Spleen (tissue), 11 donors: ENCODE measurements around the gene DNAI2. TPM values are rescaled to one million over a fixed set of nuclear protein-coding genes. Genes with fewer than 3 reads are reported as not detected.

Source experiments
- DNase-seq: peaks from one replicate; pipeline ENCODE4 v3.0.0-alpha.2; 2020
- H3K27ac ChIP-seq, 8 donors: fragments of 200-600 bp; sonication (generic) in 7 of 8; 1 replicate in 4 of 8; 2 replicates in 4 of 8; pipeline versions ENCODE4 v1.5.0 to v1.8.0; 2016 to 2021; ENCODE audit warnings: inconsistent platforms in 4 of 8, mild to moderate bottlenecking in 4 of 8, moderate library complexity in 1 of 8
- H3K27me3 ChIP-seq, 7 donors: fragments of 200-600 bp; sonication (generic) in 6 of 7; replicated peaks in 1 of 7; 1 replicate in 4 of 7; 2 replicates in 3 of 7; pipeline versions ENCODE4 v1.5.0 to v1.8.0; 2016 to 2021; ENCODE audit warnings: inconsistent platforms in 3 of 7, mild to moderate bottlenecking in 1 of 7
- H3K36me3 ChIP-seq, 6 donors: fragments of 200-600 bp; sonication (generic) in 5 of 6; 1 replicate in 4 of 6; 2 replicates in 2 of 6; pipeline versions ENCODE4 v1.5.0 to v1.8.0; 2016 to 2021; ENCODE audit warnings: inconsistent platforms in 2 of 6
- H3K4me1 ChIP-seq, 6 donors: fragments of 200-600 bp; sonication (generic) in 5 of 6; 1 replicate in 3 of 6; 2 replicates in 3 of 6; pipeline versions ENCODE4 v1.5.0 to v1.8.0; 2016 to 2021; ENCODE audit warnings: inconsistent platforms in 3 of 6
- H3K4me3 ChIP-seq, 8 donors: fragments of 200-600 bp; sonication (generic) in 7 of 8; 1 replicate in 4 of 8; 2 replicates in 4 of 8; pipeline versions ENCODE4 v1.5.0 to v1.8.0; 2016 to 2021; ENCODE audit warnings: inconsistent platforms in 4 of 8, mild to moderate bottlenecking in 4 of 8, moderate library complexity in 2 of 8
- H3K9me3 ChIP-seq, 8 donors: fragments of 200-600 bp; sonication (generic) in 7 of 8; 1 replicate in 4 of 8; 2 replicates in 4 of 8; pipeline versions ENCODE4 v1.5.0 to v1.8.0; 2016 to 2021; ENCODE audit warnings: inconsistent platforms in 4 of 8
- POLR2A ChIP-seq, 3 donors: fragments of 450-650 bp; IDR thresholded peaks; one replicate each; pipeline ENCODE4 v1.5.1; 2017; ENCODE audit warnings: antibody characterized with exemption in 3 of 3, mild to moderate bottlenecking in 1 of 3
- POLR2AphosphoS5 ChIP-seq, 3 donors: sonication (generic); formaldehyde crosslinking; IDR thresholded peaks; one replicate each; pipeline ENCODE4 v1.5.1; 2017; ENCODE audit warnings: antibody characterized with exemption in 3 of 3
- WGBS, 5 donors: extraction: QIAGEN DNeasy Blood & Tissue Kit in 3 of 5; methylation state at CpG; one replicate each; pipeline versions ENCODE4 v1.1.5 to v1.1.7; 2013 to 2018; 5-methylcytosine and 5-hydroxymethylcytosine counted together
- intact Hi-C: fragments of 100-400 bp; cut with DNase I; formaldehyde crosslinking; loops from one replicate; pipeline ENCODE4 v1.15.0; 2023; ENCODE audit warnings: low total_unique reads
- polyA plus RNA-seq, 3 donors: library from polyadenylated mRNA; stranded (reverse); fragments of 200-250 nt; gene quantifications; one replicate each; pipeline ENCODE4 v1.2.1, GENCODE V29; 2013
- total RNA-seq, 7 donors: library from RNA; depleted of rRNA in 3 of 7; stranded (reverse); fragments of >200 nt in 3 of 7; fragmentation: NEBNext Ultra II Directional in 4 of 7; extraction: Animal tissue kit (Norgen Biotek cat#: 25700) in 4 of 7; gene quantifications; one replicate each; pipeline versions ENCODE4 v1.1.0 to v1.2.1, GENCODE V29; 2016 to 2021
- TF ChIP-seq, protein P1 (sequence below), 11 experiments: fragments of 200-600 bp in 7 of 11; fragments of 450-650 bp in 4 of 11; sonication (generic) in 4 of 11; IDR thresholded peaks in 8 of 11; conservative IDR thresholded peaks in 3 of 11; 1 replicate in 7 of 11; 2 replicates in 4 of 11; pipeline versions ENCODE4 v1.4.0 to v1.8.0; 2016 to 2021; ENCODE audit warnings: antibody characterized with exemption in 11 of 11, inconsistent platforms in 4 of 11, mild to moderate bottlenecking in 1 of 11
- donor health status: healthy with polysubstance abuse.
- donor health status: DM: no; HTN: no; CAD: no; lungs with moderate emphysema.
- donor health status: DM: no; HTN: no; CAD: no.
- donor health status: Bipolar disorder and iron deficiency.
- donor health status: healthy.
- donor health status: DM: no; HTN: no; CAD: no.
- donor health status: DM: yes; HTN: yes; CAD: no.

Gene DNAI2
- total and polyA plus RNA-seq, 10 donors, result 0.23 to 0.72 (median 0.35) TPM; not detected in 5

DNA sequence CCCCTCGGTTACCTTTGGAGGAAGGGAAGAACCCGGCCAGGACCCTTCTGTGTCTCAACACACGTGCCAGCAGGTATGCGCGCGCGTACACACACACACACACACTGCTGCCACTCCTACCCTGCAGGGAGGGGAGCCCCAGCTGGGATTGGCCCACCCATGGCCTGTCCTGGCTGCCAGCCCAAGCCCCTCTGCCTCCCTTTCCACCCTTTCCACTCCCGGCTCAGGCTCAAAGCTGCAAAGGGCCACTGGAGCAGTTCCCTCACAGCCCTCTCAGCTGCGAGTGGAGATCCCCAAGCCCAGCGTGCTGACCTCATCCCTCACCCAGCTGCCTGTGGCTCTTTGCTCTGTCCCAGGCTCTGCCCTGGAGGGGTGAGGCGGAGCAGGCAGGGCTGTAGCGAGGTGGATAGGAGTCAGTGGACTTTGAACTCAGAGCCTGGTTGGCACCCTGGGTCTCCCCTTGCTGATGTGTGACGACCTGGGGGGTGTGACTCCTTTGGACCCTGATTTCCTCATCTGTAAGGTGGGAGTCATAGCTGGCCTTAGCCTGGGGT is 66.5 kb downstream of the DNAI2 start:
- TF ChIP-seq, protein P1, sequence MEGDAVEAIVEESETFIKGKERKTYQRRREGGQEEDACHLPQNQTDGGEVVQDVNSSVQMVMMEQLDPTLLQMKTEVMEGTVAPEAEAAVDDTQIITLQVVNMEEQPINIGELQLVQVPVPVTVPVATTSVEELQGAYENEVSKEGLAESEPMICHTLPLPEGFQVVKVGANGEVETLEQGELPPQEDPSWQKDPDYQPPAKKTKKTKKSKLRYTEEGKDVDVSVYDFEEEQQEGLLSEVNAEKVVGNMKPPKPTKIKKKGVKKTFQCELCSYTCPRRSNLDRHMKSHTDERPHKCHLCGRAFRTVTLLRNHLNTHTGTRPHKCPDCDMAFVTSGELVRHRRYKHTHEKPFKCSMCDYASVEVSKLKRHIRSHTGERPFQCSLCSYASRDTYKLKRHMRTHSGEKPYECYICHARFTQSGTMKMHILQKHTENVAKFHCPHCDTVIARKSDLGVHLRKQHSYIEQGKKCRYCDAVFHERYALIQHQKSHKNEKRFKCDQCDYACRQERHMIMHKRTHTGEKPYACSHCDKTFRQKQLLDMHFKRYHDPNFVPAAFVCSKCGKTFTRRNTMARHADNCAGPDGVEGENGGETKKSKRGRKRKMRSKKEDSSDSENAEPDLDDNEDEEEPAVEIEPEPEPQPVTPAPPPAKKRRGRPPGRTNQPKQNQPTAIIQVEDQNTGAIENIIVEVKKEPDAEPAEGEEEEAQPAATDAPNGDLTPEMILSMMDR (IDR thresholded peaks at IDR 0.05 in 8 of 11, conservative IDR thresholded peaks at IDR 0.05 in 3 of 11), result no peak
- TF ChIP-seq POLR2A (IDR thresholded peaks at IDR 0.05), result no peak
- no peak for TF ChIP-seq POLR2AphosphoS5 (IDR thresholded peaks at IDR 0.05)
- DNase-seq, result no peak
- no peak overlapping the region for H3K4me3 ChIP-seq
- 67 to 83% (median 76%) methylated on average over 10 to 13 of the region's 13 CpGs for WGBS, 5 donors
- intact Hi-C loops, result no loop called here
- peaks cover 0 to 70% (median 25%) of the 10 kb centered on the region in 6 donors for H3K4me1 ChIP-seq
- peaks cover 0 to 53% (median 0%) of the 10 kb centered on the region in 7 donors for H3K27me3 ChIP-seq
- H3K27ac ChIP-seq, result no peak overlapping the region
- no peaks in the 10 kb centered on the region for H3K9me3 ChIP-seq
- H3K36me3 ChIP-seq, result no peaks in the 10 kb centered on the region

DNA sequence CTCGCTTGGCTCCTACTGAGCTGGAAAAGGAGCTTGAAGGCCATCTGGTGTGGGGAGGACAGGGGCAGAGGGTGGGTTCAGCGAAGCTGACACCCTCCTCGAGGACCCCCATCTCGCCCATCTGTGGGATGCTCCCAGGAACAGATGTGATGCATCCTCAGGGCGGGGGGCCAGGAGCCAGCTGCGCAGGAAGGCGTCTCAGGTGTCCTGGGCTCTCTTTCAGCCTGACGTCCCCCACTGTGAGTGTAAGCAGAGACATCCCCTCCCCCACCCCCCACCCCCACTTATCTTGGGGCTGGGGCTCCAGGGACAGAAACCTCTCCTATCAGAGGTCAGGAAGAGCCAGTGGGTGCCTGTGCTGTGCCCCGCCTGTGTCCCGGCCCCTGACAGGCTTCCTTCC is 68.2 kb downstream of the DNAI2 start:
- TF ChIP-seq, protein P1 (IDR thresholded peaks at IDR 0.05 in 8 of 11, conservative IDR thresholded peaks at IDR 0.05 in 3 of 11), result no peak
- no peak for TF ChIP-seq POLR2AphosphoS5 (IDR thresholded peaks at IDR 0.05)
- no peak for TF ChIP-seq POLR2A (IDR thresholded peaks at IDR 0.05)
- H3K4me3 ChIP-seq, result no peak overlapping the region
- no peak for DNase-seq
- no peaks in the 10 kb centered on the region for H3K36me3 ChIP-seq
- H3K27me3 ChIP-seq, result peaks cover 0 to 55% (median 0%) of the 10 kb centered on the region in 7 donors
- WGBS, 5 donors, result 74 to 83% (median 80%) methylated on average over 7 to 10 of the region's 10 CpGs
- no peak overlapping the region for H3K27ac ChIP-seq
- no peaks in the 10 kb centered on the region for H3K9me3 ChIP-seq
- intact Hi-C loops, result no loop called here
- H3K4me1 ChIP-seq, result peaks cover 0 to 67% (median 28%) of the 10 kb centered on the region in 6 donors

DNA sequence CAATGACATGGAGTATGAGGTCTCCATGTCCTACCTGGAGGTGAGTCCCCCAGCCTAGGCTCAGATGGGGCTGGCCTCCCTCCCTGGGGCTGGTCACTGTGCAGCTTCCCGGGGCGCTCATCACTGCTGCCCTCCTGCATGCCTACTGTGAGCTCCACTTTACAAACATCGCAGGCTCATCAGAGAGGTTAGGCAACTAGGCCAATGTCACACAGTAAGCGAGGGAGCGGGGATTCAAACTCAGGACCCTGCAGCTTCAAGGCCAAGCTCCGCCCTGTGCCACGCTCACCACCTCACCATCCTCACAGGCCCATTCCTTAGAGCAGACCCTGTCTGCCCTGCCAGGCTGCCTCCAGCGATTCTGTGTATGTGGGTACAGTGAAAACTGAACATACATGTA is 69.1 kb downstream of the DNAI2 start:
- peaks cover 0 to 55% (median 0%) of the 10 kb centered on the region in 7 donors for H3K27me3 ChIP-seq

More for the DNA sequence above, 69.1 kb downstream of the DNAI2 start:
- Histone ChIP-seq H3K36me3 (peaks cover 0 to 4% (median 0%) of the 10 kb centered on the region in 6 donors), H3K27ac (peak overlapping the region in 6 of 8 donors; percentile 36 to 54 (median 42)), H3K9me3 (no peaks in the 10 kb centered on the region), H3K4me1 (peaks cover 0 to 58% (median 25%) of the 10 kb centered on the region in 6 donors), H3K4me3 (no peak overlapping the region)
- no peak for DNase-seq
- intact Hi-C loops, result no loop called here
- TF ChIP-seq POLR2AphosphoS5 (IDR thresholded peaks at IDR 0.05), result no peak
- TF ChIP-seq, protein P1 (IDR thresholded peaks at IDR 0.05 in 8 of 11, conservative IDR thresholded peaks at IDR 0.05 in 3 of 11), result no peak
- WGBS, 5 donors, result 79 to 97% (median 84%) methylated on average over 5 to 8 of the region's 8 CpGs
